Liver (tissue), 3 donors: Measurements from ENCODE around the gene PSMB11.

Experiments used
- CTCF ChIP-seq: fragments of 150-350 bp; IDR thresholded peaks from 2 replicates; pipeline ENCODE4 v1.5.1; 2017; ENCODE audit warnings: improper control_type of control experiment, low read depth, low read length; ENCODE audit not compliant: missing input control
- NR2F2 ChIP-seq: IDR thresholded peaks from 2 replicates; pipeline ENCODE4 v1.6.1; 2016; ENCODE audit warnings: antibody characterized with exemption
- SP1 ChIP-seq: IDR thresholded peaks from 2 replicates; pipeline ENCODE4 v1.6.1; 2018; ENCODE audit warnings: antibody characterized with exemption, mild to moderate bottlenecking
- donor health status: healthy.
- donor health status: healthy.

- TF ChIP-seq CTCF (no peak), SP1 (no peak), NR2F2 (no peak)
Measured at GRCh38 chr14:23047034-23047634, 5.1 kb downstream of the PSMB11 start.
